Measurements from ENCODE around the gene KCNA10.

DNA sequence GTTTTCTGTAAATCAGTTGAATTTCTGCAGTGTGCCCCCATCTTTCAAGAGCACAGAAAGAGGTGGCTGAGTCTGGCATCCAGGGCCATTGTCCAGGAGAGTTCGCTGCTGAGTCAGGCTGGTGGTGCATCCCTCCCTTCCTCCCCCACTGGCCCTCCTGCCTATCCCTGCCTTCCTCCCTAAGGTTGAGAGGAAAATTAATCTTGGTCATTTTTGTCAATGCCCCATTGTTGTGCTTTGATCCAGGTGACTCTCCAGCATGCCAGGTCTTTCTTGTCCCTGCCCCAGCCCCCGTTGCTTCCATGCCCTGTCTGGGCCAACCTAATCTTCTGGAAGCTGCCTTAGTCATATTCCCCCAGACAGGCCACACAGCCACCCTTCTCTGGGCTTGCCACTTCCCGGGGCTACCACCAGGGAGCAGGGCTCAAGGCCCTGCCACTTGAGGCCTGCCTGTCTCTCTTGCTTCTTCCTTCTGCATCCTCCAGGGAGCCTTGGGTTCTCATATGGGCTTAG lies 41.5 kb downstream of the KCNA10 start:
- TF ChIP-seq POLR2A (IDR thresholded peaks at IDR 0.05; ENCODE audit: low read depth, low read length) (no peak), POLR2AphosphoS5 (IDR thresholded peaks at IDR 0.05; ENCODE audit: low read depth, low read length) (no peak), TAF1 (IDR thresholded peaks at IDR 0.05; ENCODE audit: borderline replicate concordance, low read depth, low read length) (no peak)

Measured in GM12892 (cell line).